Mammary epithelial cell (primary cell): Measurements from ENCODE around the gene YLPM1.

Source experiments
- CTCF ChIP-seq, 2 donors: IDR thresholded peaks in 1 of 2; conservative IDR thresholded peaks in 1 of 2; 2 replicates each; pipeline ENCODE4 v1.5.1; 2011 to 2012; ENCODE audit warnings: inconsistent platforms in 2 of 2, low read length in 2 of 2, mild to moderate bottlenecking in 2 of 2, control low read depth in 1 of 2, low read depth in 1 of 2; ENCODE audit not compliant: insufficient read depth in 1 of 2; ENCODE audit errors: extremely low read depth in 1 of 2
- EZH2 ChIP-seq: IDR thresholded peaks from 2 replicates; pipeline ENCODE4 v1.6.1; 2012; ENCODE audit warnings: low read length, inconsistent platforms, borderline replicate concordance

DNA sequence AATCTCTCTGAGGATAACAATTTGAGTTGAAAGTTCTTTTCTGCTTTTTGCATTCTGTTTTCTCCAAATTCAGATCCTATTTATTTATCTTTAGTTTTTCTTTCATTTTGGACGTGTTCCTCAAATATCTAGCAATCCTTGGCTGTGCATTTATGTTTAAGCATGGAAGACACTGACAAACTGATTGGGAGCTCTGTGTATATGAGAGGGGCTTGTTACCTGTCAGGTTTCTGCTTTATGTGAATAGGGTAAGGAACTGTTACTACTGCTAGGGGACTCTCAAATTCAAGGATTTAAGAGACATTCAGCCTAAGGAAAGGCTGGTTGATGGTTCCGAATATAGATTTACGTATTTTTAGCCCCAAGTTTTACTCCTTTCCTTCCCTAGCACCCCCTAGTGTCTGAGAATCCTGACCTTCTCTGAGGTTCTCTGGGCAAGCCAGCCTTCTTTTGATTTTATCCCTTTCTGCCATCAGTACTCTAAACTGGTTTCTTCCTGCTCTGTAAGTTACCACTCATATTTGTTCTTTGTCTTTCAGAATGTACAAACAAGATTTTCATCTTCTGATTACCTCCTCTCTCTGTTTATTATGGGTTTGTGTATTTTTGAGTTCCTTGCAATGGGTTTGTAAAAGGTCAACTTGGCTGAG lies 30.5 kb downstream of the YLPM1 start:
- TF ChIP-seq CTCF (conservative IDR thresholded peaks at IDR 0.05 in 1 of 2, IDR thresholded peaks at IDR 0.05 in 1 of 2; ENCODE audit: extremely low read depth in 1 of 2, insufficient read depth in 1 of 2, low read depth in 1 of 2, low read length in 2 of 2): peak; percentile 17 to 36
- TF ChIP-seq EZH2: no peak
